HG03460 (cell line): ENCODE data around the gene SIN3A.
"Not testable (repeated sequence)": the region's sequence is repeated elsewhere in the genome, so short reads cannot be mapped to it uniquely, and the experiment has no call there.

Source experiments
- ATAC-seq: cut with Tn5 transposase; IDR thresholded peaks from one replicate; pipeline ENCODE4 v1.9.1; 2021; ENCODE audit not compliant: unreplicated experiment

Gene SIN3A

DNA sequence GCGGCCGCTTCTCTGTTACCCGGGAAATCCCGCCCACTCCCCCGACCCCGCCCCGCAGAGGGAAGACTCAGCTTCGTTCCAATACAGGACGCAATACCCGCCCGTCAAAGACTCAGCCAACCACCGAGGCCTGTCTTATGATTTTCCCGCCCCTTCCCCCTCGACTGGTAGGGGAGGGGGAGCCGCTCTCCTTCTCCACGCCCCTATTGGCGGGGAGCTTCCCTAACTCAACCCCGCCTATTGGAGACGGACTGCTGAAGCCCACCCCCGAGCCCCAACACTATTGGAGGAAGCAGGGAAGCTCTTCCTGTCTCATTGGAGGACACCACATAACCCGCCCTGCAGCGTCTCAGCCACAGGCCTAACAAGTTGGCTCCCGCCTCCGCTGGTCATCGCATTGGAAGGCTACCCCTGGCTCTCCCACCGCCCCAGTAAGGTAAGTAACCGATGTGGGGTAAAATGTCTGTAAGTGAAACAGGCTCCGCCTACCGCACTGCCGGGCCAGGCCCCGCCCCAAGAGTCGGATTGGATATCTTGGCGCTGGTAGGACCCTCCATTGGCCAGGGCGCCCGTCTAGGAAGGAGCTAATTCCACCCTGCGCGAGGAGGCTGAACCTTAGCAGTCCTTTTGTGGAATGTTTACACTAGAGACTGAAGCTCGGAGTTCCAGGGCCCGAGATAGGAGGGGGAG is at the start of gene SIN3A:
Gene SIN3A, minus strand, starts transcription at position 17 of the 690 bp plus-strand sequence. CDS start 21,315 bp downstream, outside the sequence.
- ATAC-seq, result peak; percentile 40

DNA sequence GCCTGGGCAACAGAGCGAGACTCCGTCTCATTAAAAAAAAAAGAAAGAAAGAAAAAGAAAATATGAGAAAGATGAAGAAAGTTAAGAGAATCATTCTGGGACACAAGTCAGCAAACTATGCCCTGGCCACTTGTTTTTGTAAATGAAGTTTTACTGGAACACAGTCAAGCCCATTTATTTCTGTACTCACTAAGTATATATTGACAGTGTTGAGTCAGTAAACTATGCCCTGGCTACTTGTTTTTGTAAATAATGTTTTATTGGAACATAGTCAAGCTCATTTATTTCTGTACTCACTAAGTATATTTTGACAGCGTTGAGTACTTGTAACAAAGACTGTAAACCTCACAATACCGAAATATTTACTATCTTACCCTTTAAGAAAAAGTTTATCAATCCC is 42.2 kb upstream of the SIN3A start:
- ATAC-seq, result no peak

DNA sequence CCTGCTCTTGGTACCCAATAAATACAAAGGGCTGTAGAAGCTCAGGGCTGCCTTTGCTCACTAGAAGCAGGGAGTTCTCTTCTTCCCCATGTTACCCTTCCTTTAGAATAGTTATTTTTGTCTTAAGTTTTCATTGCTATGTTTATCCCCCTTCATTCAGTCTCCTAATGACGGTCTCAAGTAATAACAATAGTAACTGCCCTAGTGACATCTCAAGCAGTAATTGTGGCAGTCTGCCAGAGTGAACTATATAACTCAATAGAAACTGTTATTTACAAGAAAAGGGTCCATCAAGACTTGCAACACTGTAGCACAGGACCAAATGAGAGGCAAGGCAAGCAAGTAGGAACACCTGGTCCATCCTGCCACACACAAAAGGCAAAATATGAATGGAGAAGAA is 32.5 kb upstream of the SIN3A start:
- no peak for ATAC-seq

DNA sequence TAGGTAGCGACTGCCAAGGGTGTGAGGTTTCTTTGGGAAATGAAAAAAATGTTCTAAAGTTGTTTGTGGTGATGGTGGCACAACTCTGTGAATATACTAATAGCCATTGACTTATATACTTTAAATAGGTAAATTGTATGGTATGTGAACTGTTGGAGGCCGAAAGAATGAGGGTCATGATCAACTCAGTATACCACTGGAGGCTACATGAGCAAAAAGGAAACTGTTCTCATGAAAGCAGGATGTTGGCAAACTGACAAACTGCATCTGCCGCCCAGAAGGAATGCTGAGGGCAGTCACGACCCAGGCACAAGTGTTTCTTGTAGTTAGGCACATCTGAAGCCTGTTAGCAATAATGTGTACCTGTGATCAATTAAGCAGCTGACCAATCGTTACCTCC is 32.1 kb upstream of the SIN3A start:
- ATAC-seq, result not testable (repeated sequence)

DNA sequence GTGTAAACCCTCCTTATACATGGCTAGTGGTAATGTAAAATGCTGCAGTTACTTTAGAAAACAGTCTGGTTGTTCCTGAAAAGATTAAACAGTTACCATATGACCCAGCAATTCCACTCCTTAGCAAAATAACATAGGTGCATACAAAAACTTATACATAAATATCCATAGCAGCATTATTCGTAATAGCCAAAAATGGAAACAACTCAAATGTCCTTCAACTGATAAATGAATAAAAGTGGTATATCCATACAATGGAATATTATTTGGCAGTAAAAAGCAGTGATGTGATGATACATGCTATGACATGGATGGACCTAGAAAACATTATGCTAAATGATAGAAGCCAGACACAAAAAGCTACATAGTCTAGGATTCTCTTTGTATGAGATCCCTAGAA is 31.6 kb upstream of the SIN3A start:
- no peak for ATAC-seq

DNA sequence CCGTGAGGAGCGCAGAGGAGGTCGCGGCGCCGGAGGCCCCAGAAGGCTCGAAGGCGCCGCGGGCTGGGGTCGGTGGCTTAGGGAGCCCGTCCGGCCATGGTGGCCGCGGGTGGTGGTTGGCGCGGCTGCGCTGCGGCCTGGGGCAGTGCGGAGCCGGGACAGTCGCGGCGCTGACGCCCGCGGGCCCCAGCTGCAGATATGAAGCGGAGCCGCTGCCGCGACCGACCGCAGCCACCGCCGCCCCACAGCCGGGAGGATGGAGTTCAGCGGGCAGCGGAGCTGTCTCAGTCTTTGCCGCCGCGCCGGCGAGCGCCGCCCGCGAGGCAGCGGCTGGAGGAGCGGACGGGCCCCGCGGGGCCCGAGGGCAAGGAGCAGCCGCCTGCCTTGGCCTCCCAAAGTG is 29.0 kb upstream of the SIN3A start:
- not testable (repeated sequence) for ATAC-seq

DNA sequence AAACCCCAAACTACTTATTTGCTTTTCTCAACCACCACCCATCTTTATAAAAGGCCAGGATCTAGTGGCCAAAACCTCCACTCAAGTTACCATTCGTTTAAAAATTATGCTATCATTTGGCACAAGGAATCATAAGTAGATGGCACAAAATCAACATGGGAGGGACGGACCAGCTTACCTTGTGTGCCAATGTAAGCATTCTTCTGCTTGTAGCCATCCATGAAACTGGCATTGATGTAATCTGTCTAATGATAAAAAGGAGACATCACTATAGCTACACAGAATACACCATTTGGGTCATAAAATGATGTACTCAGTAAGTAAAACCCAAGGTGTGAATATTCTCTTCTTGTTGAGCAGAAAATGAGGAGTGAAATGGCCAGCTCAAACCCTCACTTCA is 28.2 kb upstream of the SIN3A start:
- ATAC-seq, result no peak

DNA sequence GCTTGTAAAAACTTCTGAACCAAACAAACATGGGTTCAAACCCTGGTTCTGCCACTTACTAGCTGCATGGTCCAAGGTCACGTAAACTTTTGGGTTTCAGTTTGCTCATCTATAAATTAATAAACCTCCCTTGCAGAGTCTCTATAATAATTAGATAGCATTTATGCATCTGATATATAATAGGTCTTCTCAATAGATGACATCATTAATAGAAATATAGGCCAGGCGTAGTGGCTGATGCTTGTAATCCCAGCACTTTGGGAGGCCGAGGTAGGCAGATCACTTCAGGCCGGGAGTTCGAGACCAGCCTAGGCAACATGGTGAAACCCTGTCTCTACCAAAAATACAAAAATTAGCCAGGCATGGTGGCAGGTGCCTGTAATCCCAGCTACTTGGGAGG is 25.6 kb upstream of the SIN3A start:
- ATAC-seq, result not testable (repeated sequence)

DNA sequence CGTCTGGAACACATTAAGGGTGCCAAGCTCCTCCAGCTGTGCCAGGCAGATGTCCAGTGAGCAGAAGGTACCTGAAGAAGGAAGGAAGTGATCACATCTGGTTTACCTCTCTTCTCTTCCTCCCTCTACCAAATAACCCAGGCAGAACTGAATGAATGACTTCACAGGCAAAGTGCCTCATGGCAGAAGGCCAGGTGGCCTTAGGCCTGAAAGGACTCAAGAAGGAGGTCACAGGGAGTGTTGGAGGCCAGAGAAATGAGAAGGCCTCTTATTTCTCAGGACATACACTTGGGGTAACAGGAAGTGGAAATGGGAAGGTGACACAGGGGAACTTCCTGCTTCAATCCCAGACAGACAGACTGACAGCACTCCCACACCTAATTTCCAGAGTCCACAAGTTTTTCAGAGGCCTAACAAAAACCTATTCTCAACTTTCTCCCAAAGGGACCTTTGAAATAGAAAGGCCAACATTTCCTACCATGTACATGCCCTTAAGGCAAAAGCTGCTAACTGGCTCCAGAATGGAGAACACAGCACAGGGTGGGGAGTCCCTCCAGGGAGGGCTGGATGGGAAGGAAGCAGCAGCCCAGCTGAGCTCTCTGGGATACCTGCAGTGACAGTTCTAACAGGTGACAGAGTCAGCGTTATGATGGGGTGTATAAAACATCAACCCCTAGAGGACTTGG is 17.6 kb upstream of the SIN3A start:
- no peak for ATAC-seq

DNA sequence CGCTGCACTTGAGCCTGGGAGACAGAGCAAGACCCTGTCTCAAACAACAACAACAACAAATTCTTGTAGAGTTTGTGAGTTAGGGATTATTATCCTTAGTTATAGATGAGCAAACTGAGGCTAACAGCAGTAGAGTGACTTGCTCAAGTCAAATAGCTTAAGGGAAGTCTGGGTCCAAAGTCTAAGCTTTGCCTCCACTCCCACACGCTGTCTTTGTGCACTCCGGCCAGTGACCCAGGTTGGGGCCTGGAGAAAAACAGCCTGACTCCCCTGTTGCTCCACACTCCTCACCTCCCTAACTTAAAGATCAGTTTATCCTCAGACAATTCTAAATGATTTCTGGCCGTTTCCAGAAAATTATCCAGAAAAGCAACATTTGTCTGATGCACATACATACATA is 9.2 kb upstream of the SIN3A start:
- no peak for ATAC-seq

DNA sequence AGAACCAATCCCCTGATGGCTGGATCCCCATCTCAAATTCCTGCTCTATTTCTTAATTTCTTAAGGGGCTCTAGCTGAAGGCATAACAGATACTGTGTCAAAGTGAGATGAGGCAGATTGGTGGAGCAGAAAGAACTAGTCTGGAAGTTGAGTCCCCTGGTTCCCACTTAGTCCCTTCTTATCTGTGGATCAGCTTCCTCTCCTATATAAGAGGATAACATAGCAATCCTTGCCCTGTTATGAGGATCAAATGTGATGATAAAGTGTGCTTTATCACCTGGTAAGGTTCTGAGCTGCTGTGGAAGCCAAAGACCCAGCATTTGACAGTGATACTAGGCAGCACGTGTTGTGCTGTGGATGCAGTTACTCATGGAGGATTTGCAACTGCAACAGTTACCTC is 8.1 kb upstream of the SIN3A start:
- ATAC-seq, result no peak

DNA sequence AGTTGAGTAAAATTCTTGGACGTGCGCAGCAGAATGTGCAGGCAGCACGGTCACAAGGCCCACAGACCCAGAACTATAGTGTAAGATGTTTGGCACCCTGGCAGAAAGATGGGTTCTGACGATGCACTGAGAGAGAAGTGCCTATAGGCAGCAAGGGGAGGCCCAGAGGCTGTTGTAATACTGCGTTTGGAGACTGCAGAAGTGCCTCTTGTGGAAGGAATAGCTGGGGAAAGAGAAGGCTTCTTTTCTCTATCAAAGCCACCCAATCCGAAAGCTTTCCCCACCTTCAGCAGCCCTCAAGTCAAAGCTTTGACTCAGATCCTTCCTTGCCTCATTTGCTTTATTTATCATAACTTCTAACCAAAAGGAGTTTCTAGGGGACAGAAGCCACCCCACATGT is 5.2 kb upstream of the SIN3A start:
- ATAC-seq, result no peak

DNA sequence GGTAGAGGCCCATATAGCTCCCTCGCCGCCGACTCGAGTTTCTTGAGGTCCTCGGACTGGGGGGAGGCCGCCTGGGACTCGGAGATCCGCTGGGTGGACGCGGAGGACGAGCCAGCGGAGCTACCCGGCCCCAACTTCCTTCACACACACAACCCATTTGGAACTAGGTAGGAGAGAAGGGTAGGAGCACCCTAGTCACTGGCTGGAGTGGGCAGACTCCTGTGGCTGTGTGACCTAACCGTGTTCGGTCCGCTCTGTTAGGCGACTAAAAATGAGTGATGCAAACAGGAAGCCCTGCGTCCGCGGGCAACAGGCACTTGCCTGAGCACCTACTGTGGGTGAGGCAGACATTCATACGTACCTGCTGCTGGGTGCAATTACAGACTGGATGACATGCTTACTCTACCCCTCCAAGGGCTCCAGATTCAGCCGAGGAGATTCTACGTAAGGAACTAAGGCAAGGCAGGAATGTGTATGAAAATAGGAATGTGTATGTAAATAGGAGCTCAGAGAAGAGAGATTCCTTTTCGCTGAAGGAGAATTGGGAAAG is 4.6 kb upstream of the SIN3A start:
- ATAC-seq, result no peak

DNA sequence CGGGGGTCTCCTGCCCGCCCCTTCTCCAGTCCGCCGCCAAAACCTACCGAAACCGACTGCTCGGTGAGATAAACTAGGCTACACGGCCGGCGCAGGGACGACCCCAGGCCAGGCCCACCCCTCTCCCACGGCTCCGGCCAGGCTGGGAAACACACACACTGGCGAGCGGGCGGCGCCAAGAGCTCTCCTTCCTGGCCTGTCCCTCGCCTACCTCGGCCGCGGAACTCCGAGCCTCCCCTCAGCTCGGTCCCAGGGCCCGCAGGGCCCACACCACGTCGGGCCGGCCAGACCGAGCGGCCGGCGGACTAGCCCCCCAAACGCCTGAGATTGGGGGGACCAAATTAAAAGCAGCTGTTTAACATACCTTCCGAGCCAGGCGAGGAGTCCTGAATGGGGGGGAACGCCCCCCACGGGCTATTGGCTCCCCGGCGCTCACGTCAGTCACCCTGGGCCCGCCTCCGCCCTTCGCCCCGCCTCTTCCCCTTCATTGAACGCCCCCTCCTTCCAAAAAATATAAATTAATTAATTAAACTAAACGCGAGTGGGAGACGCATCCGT is 4.0 kb upstream of the SIN3A start:
- no peak for ATAC-seq

DNA sequence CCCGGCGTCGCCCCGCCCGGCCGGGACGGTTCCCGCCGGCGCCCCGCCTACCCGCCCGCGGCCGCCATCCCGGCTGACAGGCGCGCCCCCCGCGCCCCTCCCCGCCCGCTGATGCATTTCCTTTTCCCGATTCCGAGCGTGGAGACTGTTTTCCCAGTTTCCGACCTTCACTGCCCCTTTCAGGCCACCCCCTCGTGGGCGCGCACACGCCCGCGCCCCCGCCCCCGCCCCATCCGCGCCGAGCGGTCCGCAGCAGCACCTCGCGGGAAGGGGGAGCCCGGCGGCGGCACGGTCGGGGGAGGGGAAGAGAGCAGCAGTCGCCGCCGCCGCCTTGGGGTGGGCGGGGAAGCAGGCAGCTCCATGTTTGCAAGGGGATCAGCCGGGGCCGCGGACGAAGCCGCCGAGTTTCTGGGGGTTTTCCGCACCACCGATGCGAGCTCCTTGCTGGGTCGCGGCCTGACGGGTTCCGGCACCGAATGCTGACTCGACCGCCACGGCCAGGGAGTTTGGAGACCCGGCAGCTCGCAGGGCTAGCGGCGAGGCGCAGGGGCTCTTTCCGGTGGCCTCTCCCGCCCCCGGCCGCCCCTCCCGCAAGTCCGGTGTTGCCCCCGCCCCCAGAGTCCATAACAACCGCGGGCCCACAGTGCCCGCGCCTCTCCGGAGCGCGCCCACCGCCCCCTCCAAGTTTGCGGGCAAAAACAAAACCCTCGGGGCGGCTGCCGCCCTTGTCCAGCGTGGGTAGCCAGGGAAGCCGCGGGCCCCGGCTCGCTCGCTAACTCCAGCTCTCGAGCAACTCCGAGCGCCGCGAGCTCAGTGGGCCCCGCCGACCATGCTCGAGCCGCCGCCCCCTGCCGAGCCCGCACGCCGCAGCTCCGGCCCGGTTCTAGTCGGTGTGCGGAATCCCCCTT is 3.2 kb upstream of the SIN3A start:
- no peak for ATAC-seq

DNA sequence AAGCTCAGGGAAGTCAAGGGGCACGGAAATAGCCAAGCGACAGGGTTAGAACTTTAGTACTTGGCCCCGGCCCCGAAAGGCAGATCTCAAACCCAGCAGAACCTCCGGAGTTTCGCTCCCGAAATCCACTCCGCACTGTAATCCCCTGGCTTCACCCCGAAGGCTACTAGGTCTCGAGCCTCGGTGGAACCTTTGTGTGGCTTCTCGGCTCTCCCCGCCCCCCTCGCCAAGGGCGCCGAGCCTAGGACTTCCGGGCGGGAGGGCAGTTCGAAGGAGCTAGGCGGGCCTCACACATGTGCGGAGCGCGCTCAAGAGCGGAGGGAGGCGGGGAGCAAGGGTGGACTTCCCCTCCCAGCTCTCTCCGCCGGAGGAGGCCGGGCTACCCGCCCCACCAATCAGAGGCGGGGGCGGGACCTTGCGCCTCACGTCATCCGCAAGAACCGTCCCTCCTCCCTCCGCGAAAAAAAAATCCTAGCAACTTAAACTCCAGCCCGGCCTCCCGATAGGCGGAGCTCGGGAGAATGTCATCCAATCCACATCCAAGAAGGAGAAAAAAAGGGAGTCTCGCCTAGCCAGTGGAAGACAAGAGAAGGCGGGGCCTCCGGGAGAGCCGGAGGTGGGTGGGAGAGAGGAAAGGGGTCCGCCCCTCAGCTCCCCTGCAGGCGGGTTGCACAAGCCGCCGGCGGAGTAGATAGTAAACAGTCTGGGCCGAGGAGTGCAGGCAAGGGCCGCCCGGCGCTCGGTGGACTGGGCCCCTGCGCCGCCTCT is 2.4 kb upstream of the SIN3A start:
- peak; percentile 28 for ATAC-seq

DNA sequence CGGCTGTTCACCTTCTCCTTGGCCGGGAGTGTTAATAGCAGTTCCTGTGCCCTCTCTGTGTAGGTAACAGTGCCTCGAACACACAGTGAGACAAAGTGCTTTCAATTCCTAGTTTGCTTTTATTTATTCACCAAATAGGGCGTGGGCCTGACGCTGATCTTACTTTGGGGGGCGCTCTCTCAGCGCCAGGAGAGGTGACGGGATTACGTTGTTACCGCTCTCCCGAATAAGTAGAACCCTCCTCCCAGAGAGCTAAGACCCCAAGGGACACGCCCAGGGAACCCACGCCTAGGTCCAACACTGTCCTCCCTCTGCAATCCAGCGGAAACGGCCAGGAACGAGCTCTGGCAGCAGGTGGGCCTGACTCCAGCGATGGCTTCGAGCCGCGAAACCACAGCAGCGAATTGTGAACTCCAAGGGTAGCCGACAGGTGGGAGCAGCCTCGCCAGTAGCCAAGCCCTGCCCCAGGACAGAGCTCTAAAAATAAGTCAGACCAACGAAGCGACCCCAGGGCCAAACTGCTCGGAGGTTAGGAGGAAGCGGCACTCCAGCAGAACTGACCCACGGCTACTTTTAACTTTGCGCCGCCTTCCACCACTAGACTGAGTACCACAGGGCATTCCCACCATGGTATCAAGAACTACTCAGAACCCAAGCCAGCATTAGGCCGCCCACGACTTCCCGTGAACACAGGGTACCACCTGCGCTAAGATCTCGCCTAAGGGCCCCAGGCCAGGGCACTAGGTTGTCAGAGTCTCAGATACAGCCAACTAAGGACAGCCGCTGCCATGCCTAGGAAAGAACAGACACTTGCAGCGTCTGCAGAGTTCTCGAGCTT is 1.6 kb upstream of the SIN3A start:
- ATAC-seq, result no peak

DNA sequence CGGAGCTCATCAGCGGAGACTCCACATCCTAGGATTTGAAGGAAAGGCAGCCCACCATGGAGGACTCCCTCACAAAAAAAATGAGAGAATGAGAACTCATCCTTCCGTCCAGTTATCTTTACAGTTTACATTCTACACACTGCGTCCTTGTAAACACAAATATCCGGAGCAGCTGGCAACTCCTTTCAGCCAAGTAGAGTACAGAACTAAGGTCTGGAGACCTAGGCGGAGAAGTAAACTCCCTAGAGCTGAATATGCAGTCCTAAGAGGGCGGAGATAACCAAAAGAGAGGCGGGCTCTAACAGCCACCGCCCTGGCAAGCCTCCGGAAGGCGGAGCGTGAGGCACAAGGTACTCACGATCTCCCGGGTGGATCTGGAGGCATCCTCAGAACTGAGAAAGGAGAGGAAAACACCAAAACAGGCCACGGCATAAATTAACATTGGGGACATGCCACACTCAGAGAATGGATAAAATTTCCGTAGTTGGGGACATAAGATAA is 924 bp upstream of the SIN3A start:
- ATAC-seq, result no peak

DNA sequence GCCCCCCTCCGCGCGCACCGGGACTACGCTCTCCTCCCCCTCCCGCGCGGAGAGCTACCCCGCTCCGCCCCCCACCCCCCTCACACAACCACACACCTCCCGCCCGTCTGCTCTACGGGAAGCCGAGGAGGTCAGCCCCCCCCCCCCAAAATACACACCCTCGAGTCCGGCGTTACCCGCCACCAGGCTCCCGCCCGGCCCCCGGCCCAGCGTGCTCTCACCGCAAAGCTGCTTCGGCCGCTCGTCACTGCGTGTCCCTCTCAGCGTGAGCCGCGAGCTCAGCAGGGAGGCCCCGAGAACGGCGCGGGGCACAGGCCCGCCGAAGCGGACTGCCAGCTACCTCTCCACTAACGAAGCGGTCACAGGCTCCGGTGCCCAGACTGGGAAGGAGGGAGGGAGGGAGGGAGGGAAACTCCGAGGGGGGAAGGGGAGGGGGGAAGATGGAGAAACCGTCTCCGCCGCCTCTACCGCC is 252 bp downstream of the SIN3A start:
- no peak for ATAC-seq
